PC-9 (cell line): ENCODE measurements around the gene BRIP1.
"Not testable (repeated sequence)": the region's sequence is repeated elsewhere in the genome, so short reads cannot be mapped to it uniquely, and the experiment has no call there.

ENCODE experiments used
- CTCF ChIP-seq: fragments of 200-600 bp; sonication (generic); conservative IDR thresholded peaks from 2 replicates; pipeline ENCODE4 v1.6.1; 2017; ENCODE audit warnings: mixed run types, antibody characterized with exemption, mild to moderate bottlenecking, moderate library complexity
- EZH2 ChIP-seq: fragments of 200-600 bp; sonication (generic); IDR thresholded peaks from 2 replicates; pipeline ENCODE4 v1.8.0; 2017; ENCODE audit warnings: antibody characterized with exemption, low read depth

GRCh38 chr17:61673019-61673897, 190.1 kb downstream of the BRIP1 start:
- not testable (repeated sequence) for TF ChIP-seq CTCF, EZH2
